ENCODE data around the gene ABCA13. TPM values are rescaled to one million over a fixed set of nuclear protein-coding genes. Genes with fewer than 3 reads are reported as not detected.

The ABCA13 gene
- total RNA-seq, 3 donors from 2014 or later: 0.43 to 1.6 (median 1.1) TPM

GRCh38 chr7:48176356-48176893 is 5.2 kb downstream of the ABCA13 start:
- intact Hi-C loops (cut with DNase I, micrococcal nuclease): no loop called here
- no peak for ATAC-seq

GRCh38 chr7:48177271-48177670 is 6.0 kb downstream of the ABCA13 start:
- intact Hi-C loops (cut with DNase I, micrococcal nuclease): no loop called here
- H3K36me3 ChIP-seq (ENCODE audit: low read depth): no peaks in the 10 kb centered on the region
- no peaks in the 10 kb centered on the region for H3K4me1 ChIP-seq (ENCODE audit: low read depth)
- H3K4me3 ChIP-seq: no peak overlapping the region
- TF ChIP-seq CTCF (IDR thresholded peaks at IDR 0.05): no peak
- no peaks in the 10 kb centered on the region for H3K9me3 ChIP-seq
- ATAC-seq (no peak), DNase-seq (no peak)

More at GRCh38 chr7:48176356-48176893, 5.2 kb downstream of the ABCA13 start:
- no peaks in the 10 kb centered on the region for H3K36me3 ChIP-seq (ENCODE audit: low read depth)
- no peak overlapping the region for H3K4me3 ChIP-seq
- H3K9me3 ChIP-seq: no peaks in the 10 kb centered on the region
- no peaks in the 10 kb centered on the region for H3K4me1 ChIP-seq (ENCODE audit: low read depth)
- no peak for TF ChIP-seq CTCF (IDR thresholded peaks at IDR 0.05)
- DNase-seq: no peak

- ATAC-seq (no peak), DNase-seq (no peak)
- intact Hi-C loops (cut with DNase I, micrococcal nuclease): no loop called here
- Histone ChIP-seq H3K4me3 (no peak overlapping the region), H3K9me3 (no peaks in the 10 kb centered on the region), H3K4me1 (ENCODE audit: low read depth) (no peaks in the 10 kb centered on the region), H3K36me3 (ENCODE audit: low read depth) (no peaks in the 10 kb centered on the region)
- TF ChIP-seq CTCF (IDR thresholded peaks at IDR 0.05): no peak
Measured at GRCh38 chr7:48179496-48180030, 8.3 kb downstream of the ABCA13 start.

- DNase-seq (no peak), ATAC-seq (no peak)
- Histone ChIP-seq H3K4me1 (ENCODE audit: low read depth) (no peaks in the 10 kb centered on the region), H3K36me3 (ENCODE audit: low read depth) (no peaks in the 10 kb centered on the region), H3K9me3 (no peaks in the 10 kb centered on the region), H3K4me3 (no peak overlapping the region)
- TF ChIP-seq CTCF (IDR thresholded peaks at IDR 0.05): no peak
- intact Hi-C loops (cut with DNase I, micrococcal nuclease): no loop called here
Measured at GRCh38 chr7:48180981-48181380, 9.7 kb downstream of the ABCA13 start.

- Histone ChIP-seq H3K4me3 (no peak overlapping the region), H3K36me3 (ENCODE audit: low read depth) (no peaks in the 10 kb centered on the region), H3K9me3 (no peaks in the 10 kb centered on the region), H3K4me1 (ENCODE audit: low read depth) (no peaks in the 10 kb centered on the region)
- DNase-seq: no peak
- intact Hi-C loops (cut with DNase I, micrococcal nuclease): no loop called here
- TF ChIP-seq CTCF (IDR thresholded peaks at IDR 0.05): no peak
- ATAC-seq: no peak
Measured at GRCh38 chr7:48182718-48183369, 11.6 kb downstream of the ABCA13 start.
